ENCODE measurements around the gene PLA2G2E.
"Not testable (repeated sequence)": the region's sequence is repeated elsewhere in the genome, so short reads cannot be mapped to it uniquely, and the experiment has no call there.

The PLA2G2E gene

DNA sequence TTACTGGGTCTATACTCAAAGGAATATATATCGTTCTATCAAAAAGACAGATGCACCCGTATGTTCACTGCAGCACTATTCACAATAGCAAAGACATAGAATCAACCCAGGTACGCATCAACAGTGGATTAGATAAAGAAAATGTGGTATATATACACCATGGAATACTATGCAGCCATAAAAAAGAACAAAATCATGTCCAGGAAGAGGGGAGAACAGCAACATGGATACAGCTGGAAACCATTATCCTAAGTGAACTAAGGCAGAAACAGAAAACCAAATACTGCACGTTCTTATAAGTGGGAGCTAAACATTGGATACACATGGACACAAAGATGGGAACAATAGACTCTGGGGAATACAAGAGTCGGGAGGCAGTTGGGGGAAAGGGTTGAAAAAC is 42.6 kb downstream of the PLA2G2E start:
- FAIRE-seq = not testable (repeated sequence)

DNA sequence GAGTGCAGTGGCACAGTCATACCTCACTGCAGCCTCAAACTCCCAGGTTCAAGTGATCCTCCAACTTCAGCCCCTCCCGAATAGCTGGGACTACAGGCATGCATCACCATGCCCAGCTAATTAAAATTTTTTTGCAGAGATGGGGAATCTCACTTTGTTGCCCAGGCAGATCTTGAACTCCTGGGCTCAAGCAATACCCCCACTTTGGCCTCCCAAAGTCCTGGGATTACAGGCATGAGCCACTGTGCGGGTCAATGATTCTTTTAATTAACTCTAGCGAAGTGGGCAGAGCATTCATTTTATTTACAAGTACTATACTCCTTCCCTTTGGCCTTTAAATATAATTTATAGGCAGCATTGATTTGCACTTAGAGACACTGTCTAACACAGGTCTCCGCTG is 43.8 kb downstream of the PLA2G2E start:
- FAIRE-seq = no peak

DNA sequence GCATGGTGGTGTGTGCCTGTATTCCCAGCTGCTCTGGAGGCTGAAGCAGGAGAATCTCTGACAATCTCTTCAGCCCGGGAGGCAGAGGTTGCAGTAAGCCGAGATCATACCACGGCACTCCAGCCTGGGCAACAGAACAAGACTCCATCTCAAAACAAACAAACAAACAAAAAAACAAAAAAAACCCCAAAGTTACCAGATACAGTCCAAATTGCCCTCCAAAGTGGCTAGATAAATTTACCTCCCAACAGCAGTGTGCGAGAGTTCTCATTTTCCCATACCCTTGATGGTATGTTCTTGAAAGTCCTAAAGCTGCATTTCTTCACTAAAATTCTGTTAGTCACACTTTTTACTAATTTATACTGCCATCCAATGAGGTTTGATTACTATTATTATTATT is 44.2 kb downstream of the PLA2G2E start:
- FAIRE-seq = no peak

DNA sequence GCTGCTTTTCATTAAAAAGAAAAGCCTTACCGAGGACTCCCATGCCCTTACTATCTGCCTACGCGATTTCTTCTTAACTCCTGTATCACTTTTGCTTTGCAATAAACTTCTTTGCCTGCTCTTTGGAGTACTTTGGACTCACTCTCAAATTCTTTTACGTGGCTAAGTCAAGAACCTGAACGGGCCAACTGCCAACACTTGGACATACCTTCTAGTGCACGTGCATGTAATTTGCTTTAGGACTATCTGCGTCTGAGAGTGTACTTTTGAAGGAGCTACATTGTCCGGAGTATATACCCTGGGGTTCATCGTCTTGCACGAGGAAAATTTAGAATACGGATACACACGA is 44.8 kb downstream of the PLA2G2E start:
- no peak for FAIRE-seq

DNA sequence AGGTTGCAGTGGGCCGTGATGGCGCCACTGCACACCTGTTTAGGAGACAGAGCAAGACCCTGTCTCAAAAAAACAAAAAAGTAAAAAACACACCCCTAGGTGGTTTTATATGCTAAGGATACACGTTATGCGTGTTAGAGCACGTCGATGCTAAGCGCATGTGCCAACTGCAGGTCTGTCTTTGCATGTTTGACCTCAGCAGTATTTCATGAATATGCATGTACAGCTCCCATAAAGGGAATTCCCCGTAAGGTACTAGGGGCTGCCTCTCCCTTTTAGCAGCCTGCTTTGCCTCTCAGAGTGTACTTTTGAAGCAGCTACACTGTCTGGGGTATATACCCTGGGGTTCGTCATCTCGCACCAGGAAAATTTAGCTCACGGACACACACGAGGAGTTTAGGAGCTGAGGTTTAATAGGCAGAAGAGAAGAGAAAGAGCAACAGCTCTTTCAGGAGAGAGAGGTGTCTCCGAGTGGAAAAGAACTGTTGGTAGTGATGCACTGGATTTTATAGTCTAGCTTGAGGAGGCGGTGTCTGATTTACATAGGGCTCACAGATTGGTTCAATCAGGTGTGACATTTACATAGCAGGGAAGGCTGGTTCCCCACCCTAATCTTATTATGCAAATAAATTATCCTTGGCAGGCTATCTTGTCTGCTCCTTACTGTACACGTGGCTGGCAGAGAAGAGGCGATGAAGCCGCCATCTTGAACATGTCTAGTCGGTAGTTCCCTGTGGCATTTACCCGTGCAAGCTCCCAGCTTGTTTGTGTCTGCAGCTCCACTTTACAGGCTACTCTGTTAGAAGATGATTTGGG is 45.4 kb downstream of the PLA2G2E start:
- FAIRE-seq = no peak

DNA sequence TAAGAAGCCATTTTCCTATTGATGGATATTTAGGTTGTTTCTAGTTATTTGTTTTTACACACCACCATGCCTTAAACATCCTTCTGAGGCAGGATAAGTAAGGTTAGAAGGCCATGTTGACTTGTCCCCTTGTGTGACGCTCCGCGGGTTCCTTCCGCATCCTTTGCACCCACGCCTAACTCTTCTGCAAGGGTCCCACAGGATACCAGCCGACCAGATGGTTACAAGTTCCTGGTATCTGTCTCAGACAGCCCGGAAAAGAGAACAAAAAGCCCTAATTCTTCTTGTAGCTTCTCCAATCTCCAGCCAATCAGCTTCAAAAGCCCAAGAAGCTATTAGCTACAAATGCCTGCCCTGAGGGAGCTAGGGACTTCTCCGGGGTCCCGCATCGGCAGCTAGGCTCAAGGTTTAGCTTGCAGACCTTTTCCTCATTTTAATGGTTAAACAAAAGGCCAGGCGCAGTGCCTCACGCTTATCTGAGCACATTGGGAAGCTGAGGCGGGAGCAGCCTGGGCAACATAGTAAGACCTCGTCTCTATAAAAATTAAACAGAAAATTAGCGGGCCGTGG is 46.2 kb downstream of the PLA2G2E start:
- FAIRE-seq = no peak

DNA sequence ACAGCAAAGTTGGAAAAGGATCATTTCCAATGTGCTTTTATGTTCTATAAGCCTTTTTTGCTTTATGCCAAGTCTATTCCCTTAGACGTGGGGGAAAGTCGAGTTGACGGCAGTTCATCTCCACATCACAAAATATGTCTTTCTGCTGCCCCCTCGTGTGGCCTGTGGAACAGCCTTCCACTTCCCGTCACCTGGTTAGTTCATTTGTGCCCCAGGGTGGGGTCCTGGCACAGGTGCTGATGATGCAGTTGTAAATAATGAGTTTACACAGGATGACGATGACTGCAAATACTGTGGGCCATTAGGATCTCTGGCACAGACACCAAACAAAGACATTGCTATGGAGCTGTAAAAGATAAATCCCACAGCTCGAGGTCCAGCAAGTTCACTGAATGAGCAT is 51.2 kb downstream of the PLA2G2E start:
- FAIRE-seq = no peak

Measured in colon (tissue), 2 donors.